Common myeloid progenitor, CD34-positive (primary cell): ENCODE results near the gene PASD1.

Experiments used
- CTCF ChIA-PET: fragments of 350-600 bp; sonication (Branson Sonifier 250); formaldehyde crosslinking; loops from one replicate; lab custom pipeline; 2021; ENCODE audit warnings: antibody characterized with exemption; lab: Charles Lee
- POLR2A ChIA-PET: fragments of 350-600 bp; sonication (Branson Sonifier 250); formaldehyde crosslinking; loops from one replicate; lab custom pipeline; 2021; ENCODE audit warnings: antibody characterized with exemption; lab: Charles Lee
- DNase-seq, 3 donors: peaks; one replicate each; pipeline versions ENCODE4 v3.0.0 to v3.0.0-alpha.2; 2013
- H3K27ac ChIP-seq, 2 experiments: 1 replicate in 1 of 2; 2 replicates in 1 of 2; pipeline ENCODE4 v1.7.0; 2013; ENCODE audit warnings: inconsistent platforms in 2 of 2, low read length in 2 of 2, mild to moderate bottlenecking in 2 of 2, low read depth in 1 of 2, moderate library complexity in 1 of 2; ENCODE audit not compliant: severe bottlenecking in 2 of 2, insufficient read depth in 1 of 2, poor library complexity in 1 of 2
- H3K27me3 ChIP-seq, 5 experiments: replicated peaks in 2 of 5; 1 replicate in 3 of 5; 2 replicates in 2 of 5; pipeline versions ENCODE4 v1.6.1 to v1.7.0; 2013; ENCODE audit warnings: low read length in 4 of 5, mild to moderate bottlenecking in 2 of 5, moderate library complexity in 2 of 5, inconsistent platforms in 1 of 5; ENCODE audit not compliant: insufficient read depth in 5 of 5, control insufficient read depth in 4 of 5
- H3K36me3 ChIP-seq, 4 experiments: 1 replicate in 2 of 4; 2 replicates in 2 of 4; pipeline versions ENCODE4 v1.6.1 to v1.7.0; 2013; ENCODE audit warnings: low read length in 3 of 4, control low read depth in 1 of 4, mild to moderate bottlenecking in 1 of 4; ENCODE audit not compliant: control insufficient read depth in 4 of 4, insufficient read depth in 4 of 4
- H3K4me1 ChIP-seq, 4 experiments: 1 replicate in 3 of 4; 2 replicates in 1 of 4; pipeline versions ENCODE4 v1.6.1 to v1.7.1; 2013; ENCODE audit warnings: low read length in 3 of 4, mild to moderate bottlenecking in 3 of 4, control low read depth in 1 of 4, inconsistent platforms in 1 of 4, moderate library complexity in 1 of 4; ENCODE audit not compliant: control insufficient read depth in 4 of 4, insufficient read depth in 4 of 4; ENCODE audit errors: control extremely low read depth in 1 of 4
- H3K4me3 ChIP-seq, 7 experiments: 1 replicate in 4 of 7; 2 replicates in 3 of 7; pipeline versions ENCODE4 v1.5.1 to v1.7.0; 2013; ENCODE audit warnings: mild to moderate bottlenecking in 7 of 7, low read length in 6 of 7, moderate library complexity in 6 of 7, inconsistent platforms in 2 of 7, low read depth in 2 of 7, control low read depth in 1 of 7; ENCODE audit not compliant: insufficient read depth in 4 of 7, control insufficient read depth in 1 of 7; ENCODE audit errors: extremely low read depth in 1 of 7
- H3K9me3 ChIP-seq, 5 experiments: 1 replicate in 4 of 5; 2 replicates in 1 of 5; pipeline versions ENCODE4 v1.6.1 to v1.7.1; 2013; ENCODE audit warnings: low read length in 4 of 5, mild to moderate bottlenecking in 2 of 5, inconsistent platforms in 1 of 5, low read depth in 1 of 5, moderate library complexity in 1 of 5; ENCODE audit not compliant: control insufficient read depth in 4 of 5, insufficient read depth in 2 of 5; ENCODE audit errors: control extremely low read depth in 1 of 5
- WGBS: methylation state at CpG from one replicate; pipeline ENCODE4 v1.1.5; 2013; ENCODE audit not compliant: insufficient coverage; 5-methylcytosine and 5-hydroxymethylcytosine counted together

Gene PASD1

DNA sequence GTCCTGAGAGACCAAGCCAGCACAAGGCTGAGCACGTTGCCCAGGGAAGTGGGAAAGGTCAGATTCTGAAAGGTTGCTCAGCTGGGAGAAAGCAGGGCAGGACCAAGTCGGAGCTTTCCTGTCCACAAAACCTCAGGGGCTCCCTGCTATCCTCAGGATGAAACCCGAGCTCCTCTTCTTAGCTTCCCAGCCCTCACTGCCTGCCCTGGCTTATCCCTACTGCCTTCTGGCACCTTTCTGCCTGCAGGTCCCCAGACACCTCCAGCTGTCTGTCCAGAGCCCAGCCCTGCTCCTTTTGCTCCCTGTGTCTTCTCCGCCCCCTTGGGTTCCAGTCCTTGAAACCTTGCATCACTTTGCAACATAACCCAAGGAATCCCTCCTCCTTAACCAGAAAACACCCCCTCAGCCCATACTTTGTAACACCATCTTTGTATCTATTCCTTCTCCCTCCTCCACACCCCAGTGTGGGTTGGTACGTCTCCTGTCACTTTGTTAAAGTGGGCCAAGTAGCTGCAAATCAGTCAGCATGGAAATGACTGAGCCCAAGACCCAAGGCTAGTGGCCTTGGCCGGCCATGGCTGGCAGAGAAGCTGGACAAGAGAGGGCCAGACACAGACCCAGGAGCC is 111.8 kb downstream of the PASD1 start:
- WGBS = 77% methylated on average over 5 of the region's 6 CpGs
- ChIA-PET CTCF (no interaction called here), POLR2A (no interaction called here)
- Histone ChIP-seq H3K36me3 (no peaks in the 10 kb centered on the region), H3K27ac (no peak overlapping the region), H3K9me3 (no peaks in the 10 kb centered on the region), H3K27me3 (peaks cover 0 to 4% (median 0%) of the 10 kb centered on the region in 5 experiments), H3K4me3 (no peak overlapping the region), H3K4me1 (no peaks in the 10 kb centered on the region)
- no peak for DNase-seq

DNA sequence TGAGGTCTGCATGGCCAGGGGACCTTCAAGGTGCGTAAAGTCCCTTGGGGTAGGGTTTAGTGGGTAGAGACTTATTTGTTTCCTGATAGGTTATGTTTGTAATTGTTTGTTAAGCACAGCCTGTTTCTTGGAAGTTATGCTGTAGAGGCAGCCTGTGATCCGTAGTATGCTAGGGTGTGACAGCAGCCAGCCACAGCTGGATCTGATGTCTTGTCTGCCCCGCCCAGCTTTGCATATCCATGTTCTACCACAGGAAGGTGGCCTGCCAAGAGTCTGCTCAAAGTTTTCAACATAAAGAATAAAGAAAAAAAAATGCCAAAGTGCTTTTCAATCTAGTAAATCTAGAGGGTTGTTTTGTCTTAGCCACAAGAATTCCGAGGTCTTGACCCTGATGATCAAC is 112.7 kb downstream of the PASD1 start:
- WGBS = 87% methylated on average over 4 of the region's 4 CpGs
- no peak for DNase-seq
- no peaks in the 10 kb centered on the region for H3K9me3 ChIP-seq
- H3K27ac ChIP-seq = no peak overlapping the region
- peaks cover 0 to 3% (median under 1%) of the 10 kb centered on the region in 5 experiments for H3K27me3 ChIP-seq
- no peaks in the 10 kb centered on the region for H3K4me1 ChIP-seq
- ChIA-PET POLR2A (no interaction called here), CTCF (no interaction called here)
- H3K4me3 ChIP-seq = no peak overlapping the region
- H3K36me3 ChIP-seq = no peaks in the 10 kb centered on the region

DNA sequence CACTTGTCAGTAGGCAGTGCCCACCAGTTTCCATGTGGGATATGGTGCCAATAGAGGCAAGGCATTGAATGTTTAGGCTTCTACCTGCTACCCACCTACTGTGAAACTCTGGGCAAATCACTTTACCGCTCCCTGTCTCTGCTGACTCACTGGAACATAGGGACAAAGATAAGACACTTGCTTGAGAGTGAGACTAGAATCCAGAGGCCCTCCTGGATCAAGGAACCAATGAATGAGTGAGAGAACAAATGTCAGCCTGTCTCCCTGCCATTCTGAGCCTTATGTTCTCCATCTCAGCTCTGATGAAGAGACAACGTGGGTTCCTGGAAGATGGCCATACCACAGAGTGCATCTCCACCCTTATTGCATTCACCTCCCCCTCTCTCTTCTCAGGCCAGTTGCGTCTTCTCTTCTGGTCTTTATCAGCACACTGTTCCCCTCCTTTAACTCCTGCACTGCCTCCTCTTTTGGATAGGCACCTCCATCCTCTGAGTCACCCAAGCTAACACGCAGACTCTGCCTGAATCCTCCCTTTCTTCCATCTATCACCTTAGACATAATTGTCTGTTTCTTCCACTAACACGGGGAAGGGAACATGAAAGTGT is 116.4 kb downstream of the PASD1 start:
- H3K4me1 ChIP-seq = no peaks in the 10 kb centered on the region
- ChIA-PET POLR2A (no interaction called here), CTCF (interaction anchor here (1.8 kb wide), 1 partner anchor 173 kb away, joined by 4 read pairs; no protein-coding TSS in a partner anchor)
- no peaks in the 10 kb centered on the region for H3K9me3 ChIP-seq
- H3K27ac ChIP-seq = no peak overlapping the region
- no peaks in the 10 kb centered on the region for H3K36me3 ChIP-seq
- peaks cover 0 to 5% (median under 1%) of the 10 kb centered on the region in 5 experiments for H3K27me3 ChIP-seq
- H3K4me3 ChIP-seq = no peak overlapping the region
- DNase-seq = no peak
- 83% methylated on average over 3 of the region's 5 CpGs for WGBS

DNA sequence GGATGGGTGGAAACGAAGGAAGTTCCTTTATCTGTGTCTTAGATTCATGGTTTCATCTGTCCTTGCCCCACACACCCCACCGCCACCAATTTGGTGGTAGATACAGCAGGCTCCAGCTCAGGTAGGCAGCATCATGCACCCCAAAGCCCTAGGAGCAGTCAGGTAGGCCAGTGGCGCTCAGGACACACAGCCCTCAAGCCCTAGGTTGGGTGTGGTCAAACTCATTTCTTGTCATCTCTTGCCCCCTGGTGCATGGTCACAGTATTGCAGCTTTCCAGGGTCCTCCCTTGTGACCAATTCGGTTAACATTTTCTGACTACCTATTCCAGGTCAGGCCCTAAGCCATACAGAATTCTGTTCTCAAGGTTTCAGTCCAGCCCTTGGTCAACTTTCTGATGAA is 117.3 kb downstream of the PASD1 start:
- ChIA-PET POLR2A (no interaction called here), CTCF (interaction anchor here (0.8 to 2.7 kb wide), 7 partner anchors 174 to 532 kb away, joined by 3 to 12 read pairs (median 3); no protein-coding TSS in a partner anchor)
- H3K27ac ChIP-seq = no peak overlapping the region
- DNase-seq = peak; percentile 36 to 67 (median 55)
- H3K4me3 ChIP-seq = no peak overlapping the region
- 37% methylated on average over 4 of the region's 4 CpGs for WGBS
- H3K4me1 ChIP-seq = no peaks in the 10 kb centered on the region
- no peaks in the 10 kb centered on the region for H3K36me3 ChIP-seq
- H3K9me3 ChIP-seq = no peaks in the 10 kb centered on the region
- H3K27me3 ChIP-seq = peaks cover 0 to 5% (median 2%) of the 10 kb centered on the region in 5 experiments

DNA sequence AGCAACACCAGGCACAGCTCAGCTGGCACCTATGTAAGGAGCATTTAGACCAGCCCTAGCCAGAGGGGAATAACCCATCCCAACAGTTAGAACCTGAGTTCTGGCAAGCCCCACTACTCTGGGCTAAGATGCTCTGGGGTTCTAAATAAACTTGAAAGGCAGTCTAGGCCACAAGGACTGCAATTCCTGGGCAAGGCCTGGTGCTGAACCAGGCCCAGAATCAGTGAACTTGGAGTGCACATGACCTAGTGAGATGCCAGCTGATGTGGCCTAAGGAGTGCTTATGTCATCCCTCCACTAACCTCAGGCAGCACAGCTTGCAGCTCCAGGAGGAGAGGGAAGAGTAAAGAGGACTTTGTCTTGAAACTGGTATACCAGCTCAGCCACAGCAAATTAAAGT is 124.2 kb downstream of the PASD1 start:
- Histone ChIP-seq H3K27ac (no peak overlapping the region), H3K4me3 (no peak overlapping the region), H3K9me3 (no peaks in the 10 kb centered on the region), H3K36me3 (no peaks in the 10 kb centered on the region), H3K27me3 (peaks cover 0 to 12% (median 3%) of the 10 kb centered on the region in 5 experiments), H3K4me1 (no peaks in the 10 kb centered on the region)
- CTCF ChIA-PET = interaction anchor here (0.5 to 1.1 kb wide), 2 partner anchors 9 to 711 kb away, joined by 3 read pairs; no protein-coding TSS in a partner anchor
- POLR2A ChIA-PET = no interaction called here
- DNase-seq = no peak

DNA sequence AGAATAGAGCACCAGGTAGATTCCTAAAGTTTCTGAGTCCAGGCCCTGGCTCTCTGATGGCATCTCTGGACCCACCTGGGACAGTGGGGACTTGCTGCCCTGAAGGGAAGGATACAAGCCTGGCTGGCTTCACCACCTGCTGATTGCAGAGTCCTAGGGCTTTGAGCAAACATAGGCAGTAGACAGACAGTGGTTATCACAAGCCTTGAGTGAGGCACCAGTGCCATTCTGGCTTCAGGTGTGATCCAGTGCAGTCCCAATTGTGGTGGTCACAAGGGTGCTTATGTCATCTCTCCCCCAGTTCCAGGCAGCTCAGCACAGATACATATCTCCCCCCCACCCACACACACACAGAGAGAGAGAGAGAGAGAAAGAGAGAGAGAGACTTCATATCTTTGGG is 125.2 kb downstream of the PASD1 start:
- H3K27me3 ChIP-seq = peaks cover 0 to 23% (median 3%) of the 10 kb centered on the region in 5 experiments
- no peak overlapping the region for H3K4me3 ChIP-seq
- POLR2A ChIA-PET = no interaction called here
- H3K9me3 ChIP-seq = no peaks in the 10 kb centered on the region
- H3K36me3 ChIP-seq = no peaks in the 10 kb centered on the region
- H3K4me1 ChIP-seq = no peaks in the 10 kb centered on the region
- CTCF ChIA-PET = no interaction called here
- no peak for DNase-seq
- H3K27ac ChIP-seq = no peak overlapping the region

DNA sequence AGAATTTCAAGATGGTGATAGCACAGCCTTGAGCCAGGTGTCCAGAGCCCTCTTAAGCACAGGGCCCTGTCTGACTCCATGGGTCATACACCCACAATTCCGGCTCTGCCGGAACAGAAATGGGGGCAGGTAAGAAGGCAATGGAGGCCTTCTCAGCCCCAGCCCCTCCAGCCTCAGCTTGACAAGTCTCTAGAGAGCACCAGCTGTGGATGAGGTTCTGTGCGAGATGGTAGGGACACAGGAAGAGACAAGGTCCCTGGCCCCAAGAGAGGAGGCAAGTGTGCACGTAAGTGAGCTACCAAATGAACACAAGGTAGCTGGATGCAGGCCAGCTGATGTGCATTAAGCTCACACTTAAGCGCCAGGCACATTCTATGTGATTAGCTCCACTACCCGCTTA is 129.3 kb downstream of the PASD1 start:
- peaks cover 2 to 53% (median 8%) of the 10 kb centered on the region in 5 experiments for H3K27me3 ChIP-seq
- no peak for DNase-seq
- H3K4me1 ChIP-seq = peaks cover 0 to 6% (median 0%) of the 10 kb centered on the region in 4 experiments
- ChIA-PET CTCF (no interaction called here), POLR2A (no interaction called here)
- H3K9me3 ChIP-seq = peaks cover 0 to 4% (median 0%) of the 10 kb centered on the region in 5 experiments
- H3K27ac ChIP-seq = no peak overlapping the region
- H3K36me3 ChIP-seq = no peaks in the 10 kb centered on the region
- no peak overlapping the region for H3K4me3 ChIP-seq
- 88% methylated on average over 6 of the region's 6 CpGs for WGBS
